BE2C (cell line): ENCODE data around the gene CUBN.

ENCODE experiments used
- DNase-seq: peaks from one replicate; pipeline ENCODE4 v3.0.0-alpha.2; 2020
- H3K27me3 ChIP-seq: fragments of 250-450 bp; sonication (Bioruptor Pico); 2 replicates; pipeline ENCODE4 v1.5.1; 2020; ENCODE audit warnings: mild to moderate bottlenecking
- H3K36me3 ChIP-seq: fragments of 250-450 bp; sonication (Bioruptor Pico); 2 replicates; pipeline ENCODE4 v1.5.1; 2020; ENCODE audit warnings: mild to moderate bottlenecking
- H3K4me1 ChIP-seq: fragments of 250-450 bp; sonication (Bioruptor Pico); 2 replicates; pipeline ENCODE4 v1.5.1; 2020
- H3K4me3 ChIP-seq: 2 replicates; pipeline ENCODE4 v1.5.1; 2011; ENCODE audit warnings: low read depth, low read length
- H3K9me3 ChIP-seq: fragments of 250-450 bp; sonication (Bioruptor Pico); 2 replicates; pipeline ENCODE4 v1.5.1; 2020
- TF ChIP-seq, protein P1 (sequence below): IDR thresholded peaks from 2 replicates; pipeline ENCODE4 v1.5.1; 2012; ENCODE audit warnings: mild to moderate bottlenecking, low read depth, low read length

The CUBN gene

DNA sequence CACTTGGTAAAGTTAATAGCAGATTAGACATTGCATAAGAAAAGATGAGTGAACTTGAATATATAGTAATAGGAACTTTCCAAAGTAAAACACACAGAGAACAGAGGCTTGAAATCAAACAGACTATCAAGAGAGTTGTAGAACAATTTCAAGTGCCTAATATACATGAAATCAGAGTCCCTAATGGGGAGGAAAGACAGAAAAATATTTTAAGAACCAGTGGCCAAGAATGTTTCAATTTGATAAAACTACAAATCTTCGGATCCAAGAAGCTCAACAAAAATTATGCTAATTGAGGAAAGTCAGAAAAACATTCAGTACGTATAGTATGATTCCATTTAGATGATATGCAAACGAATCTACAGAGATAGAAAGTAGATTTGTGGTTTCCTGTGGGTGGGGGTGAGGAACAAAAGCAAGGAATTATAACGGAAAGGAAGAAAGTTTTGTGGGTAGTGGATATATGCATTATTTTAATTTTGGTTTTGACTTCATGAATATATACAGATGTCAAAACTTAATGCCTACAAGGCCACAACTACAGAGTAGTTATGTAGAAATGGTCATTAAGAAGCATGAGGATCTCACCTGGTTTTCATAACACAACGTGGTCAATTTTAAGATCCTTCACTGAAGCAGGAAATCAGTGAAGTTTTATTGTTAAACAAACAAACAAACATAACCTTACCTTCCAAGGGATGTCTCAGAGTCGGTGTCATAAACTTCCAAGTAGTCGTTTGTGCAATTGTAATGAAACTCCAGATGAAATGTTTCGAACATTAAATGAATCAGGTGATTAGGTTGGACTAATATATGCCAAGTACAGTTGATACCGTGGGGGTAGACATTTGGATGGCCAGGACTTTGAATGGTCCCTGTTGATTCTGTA, 62.0 kb downstream of the CUBN start:
- H3K4me1 ChIP-seq = peaks cover 3% of the 10 kb centered on the region; the same call in 1 of the 2 replicates
- no peaks in the 10 kb centered on the region for H3K36me3 ChIP-seq

GRCh38 chr10:17066807-17067206, 62.8 kb downstream of the CUBN start:
- H3K27me3 ChIP-seq = no peaks in the 10 kb centered on the region
- TF ChIP-seq, protein P1, sequence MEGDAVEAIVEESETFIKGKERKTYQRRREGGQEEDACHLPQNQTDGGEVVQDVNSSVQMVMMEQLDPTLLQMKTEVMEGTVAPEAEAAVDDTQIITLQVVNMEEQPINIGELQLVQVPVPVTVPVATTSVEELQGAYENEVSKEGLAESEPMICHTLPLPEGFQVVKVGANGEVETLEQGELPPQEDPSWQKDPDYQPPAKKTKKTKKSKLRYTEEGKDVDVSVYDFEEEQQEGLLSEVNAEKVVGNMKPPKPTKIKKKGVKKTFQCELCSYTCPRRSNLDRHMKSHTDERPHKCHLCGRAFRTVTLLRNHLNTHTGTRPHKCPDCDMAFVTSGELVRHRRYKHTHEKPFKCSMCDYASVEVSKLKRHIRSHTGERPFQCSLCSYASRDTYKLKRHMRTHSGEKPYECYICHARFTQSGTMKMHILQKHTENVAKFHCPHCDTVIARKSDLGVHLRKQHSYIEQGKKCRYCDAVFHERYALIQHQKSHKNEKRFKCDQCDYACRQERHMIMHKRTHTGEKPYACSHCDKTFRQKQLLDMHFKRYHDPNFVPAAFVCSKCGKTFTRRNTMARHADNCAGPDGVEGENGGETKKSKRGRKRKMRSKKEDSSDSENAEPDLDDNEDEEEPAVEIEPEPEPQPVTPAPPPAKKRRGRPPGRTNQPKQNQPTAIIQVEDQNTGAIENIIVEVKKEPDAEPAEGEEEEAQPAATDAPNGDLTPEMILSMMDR = no peak
- DNase-seq = no peak
- H3K4me1 ChIP-seq = peaks cover 3% of the 10 kb centered on the region; the same call in 1 of the 2 replicates
- no peaks in the 10 kb centered on the region for H3K36me3 ChIP-seq
- H3K9me3 ChIP-seq = no peaks in the 10 kb centered on the region
- H3K4me3 ChIP-seq = no peak overlapping the region

More for the DNA sequence above, 62.0 kb downstream of the CUBN start:
- no peak for DNase-seq
- TF ChIP-seq, protein P1 = no peak
- H3K9me3 ChIP-seq = no peaks in the 10 kb centered on the region
- no peak overlapping the region for H3K4me3 ChIP-seq
- no peaks in the 10 kb centered on the region for H3K27me3 ChIP-seq

DNA sequence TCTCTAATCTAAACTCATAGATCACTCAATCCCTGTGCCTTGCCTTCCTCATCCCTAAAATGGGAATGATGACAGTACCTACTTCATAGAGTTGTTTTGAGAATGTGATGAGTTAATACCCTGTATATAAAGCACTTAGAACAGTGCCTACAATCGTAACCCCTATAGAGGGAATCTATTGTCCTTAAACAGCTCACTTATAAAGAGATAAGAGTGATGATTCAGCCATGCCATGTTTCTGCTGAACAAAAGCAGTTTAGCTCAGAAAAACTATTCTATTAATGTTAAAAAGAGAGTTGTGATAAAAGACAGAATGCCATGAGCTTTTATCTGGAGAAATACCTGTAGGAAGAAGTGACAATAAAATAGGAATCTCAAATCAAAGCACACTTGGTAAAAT, 63.6 kb downstream of the CUBN start:
- Histone ChIP-seq H3K27me3 (no peaks in the 10 kb centered on the region), H3K9me3 (no peaks in the 10 kb centered on the region), H3K4me1 (peaks cover 3% of the 10 kb centered on the region; the same call in 1 of the 2 replicates), H3K36me3 (no peaks in the 10 kb centered on the region), H3K4me3 (no peak overlapping the region)
- DNase-seq = no peak
- TF ChIP-seq, protein P1 = no peak

- Histone ChIP-seq H3K4me1 (peaks cover 3% of the 10 kb centered on the region; the same call in 1 of the 2 replicates), H3K4me3 (no peak overlapping the region), H3K36me3 (no peaks in the 10 kb centered on the region), H3K9me3 (no peaks in the 10 kb centered on the region), H3K27me3 (no peaks in the 10 kb centered on the region)
- TF ChIP-seq, protein P1 = no peak
- DNase-seq = no peak
Observed at GRCh38 chr10:17065273-17065672, 64.3 kb downstream of the CUBN start.

DNA sequence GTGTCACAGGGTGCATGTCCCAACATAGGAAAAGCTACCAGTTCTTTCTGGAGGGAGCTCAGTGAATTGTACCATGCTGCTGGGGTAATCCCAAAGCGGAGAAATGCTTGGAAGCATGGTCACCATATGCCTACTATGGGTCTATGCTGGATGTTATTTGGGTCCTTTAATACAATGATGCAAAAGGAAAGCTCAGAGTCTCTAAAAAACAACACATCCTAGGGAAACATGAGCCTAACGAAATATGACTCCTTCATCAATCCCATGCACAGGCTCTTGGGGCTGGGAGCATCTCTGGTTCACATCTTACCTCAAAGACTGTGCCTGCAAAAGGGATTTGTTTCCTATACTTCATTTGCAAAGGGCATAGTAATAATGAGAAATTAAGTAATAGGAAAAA, 65.2 kb downstream of the CUBN start:
- Histone ChIP-seq H3K36me3 (no peaks in the 10 kb centered on the region), H3K4me3 (no peak overlapping the region), H3K27me3 (no peaks in the 10 kb centered on the region), H3K4me1 (peaks cover 3% of the 10 kb centered on the region; the same call in 1 of the 2 replicates), H3K9me3 (no peaks in the 10 kb centered on the region)
- TF ChIP-seq, protein P1 = no peak
- DNase-seq = no peak

DNA sequence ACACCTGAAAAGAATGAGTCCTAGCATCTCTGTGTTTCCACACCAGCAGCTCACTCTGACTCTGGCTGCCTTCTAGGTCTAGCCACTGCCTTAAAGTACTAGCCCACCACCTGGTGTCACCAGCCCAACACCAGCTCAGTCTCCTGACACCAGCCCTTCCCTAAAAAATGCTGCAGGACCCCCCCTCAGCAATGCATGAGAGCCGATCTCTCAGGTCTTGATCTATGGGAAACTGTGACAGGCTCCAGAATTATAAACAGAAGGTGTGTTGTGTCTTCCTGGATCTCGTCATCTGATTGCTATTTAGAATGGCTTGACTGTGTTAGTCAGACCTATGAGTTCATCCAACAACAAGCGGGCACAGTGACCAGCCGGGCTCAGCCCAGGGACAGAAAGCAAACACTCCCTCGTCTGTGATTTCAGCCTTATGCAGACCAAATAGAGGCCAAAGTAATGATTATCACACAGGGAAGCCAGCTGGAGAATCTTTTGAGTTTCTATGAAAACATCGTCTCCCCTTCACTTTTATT, 66.6 kb downstream of the CUBN start:
- Histone ChIP-seq H3K9me3 (no peaks in the 10 kb centered on the region), H3K4me3 (no peak overlapping the region), H3K27me3 (no peaks in the 10 kb centered on the region), H3K4me1 (peaks cover 3% of the 10 kb centered on the region; the same call in 1 of the 2 replicates), H3K36me3 (no peaks in the 10 kb centered on the region)
- no peak for DNase-seq
- TF ChIP-seq, protein P1 = no peak
